ENCODE measurements around the gene SIPA1L3.

- TF ChIP-seq SIN3A (IDR thresholded peaks at IDR 0.05; ENCODE audit: borderline replicate concordance, insufficient read depth, low read depth, low read length) (no peak), CTCF (IDR thresholded peaks at IDR 0.05) (no peak), POLR2AphosphoS5 (IDR thresholded peaks at IDR 0.05; ENCODE audit: low read depth, low read length) (peak; percentile 52; the same call in 1 of the 2 replicates), REST (IDR thresholded peaks at IDR 0.05; ENCODE audit: insufficient read depth in 1 of 2, low read depth in 2 of 2, low read length in 1 of 2) (no peak), TCF7L2 (IDR thresholded peaks at IDR 0.05; ENCODE audit: low read depth, low read length) (no peak)
Observed at GRCh38 chr19:38247126-38247525, 340.1 kb downstream of the SIPA1L3 start.

Measured in Panc1 (cell line).